GM18502 (cell line): ENCODE data around the gene BPHL.
"Not testable (repeated sequence)": the region's sequence is repeated elsewhere in the genome, so short reads cannot be mapped to it uniquely, and the experiment has no call there.

ENCODE experiments used
- ATAC-seq: cut with Tn5 transposase; IDR thresholded peaks from one replicate; pipeline ENCODE4 v1.9.1; 2021; ENCODE audit warnings: mild to moderate bottlenecking; ENCODE audit not compliant: unreplicated experiment, poor library complexity

The BPHL gene

GRCh38 chr6:3151691-3152090 lies 33.2 kb downstream of the BPHL start:
- ATAC-seq = no peak

DNA sequence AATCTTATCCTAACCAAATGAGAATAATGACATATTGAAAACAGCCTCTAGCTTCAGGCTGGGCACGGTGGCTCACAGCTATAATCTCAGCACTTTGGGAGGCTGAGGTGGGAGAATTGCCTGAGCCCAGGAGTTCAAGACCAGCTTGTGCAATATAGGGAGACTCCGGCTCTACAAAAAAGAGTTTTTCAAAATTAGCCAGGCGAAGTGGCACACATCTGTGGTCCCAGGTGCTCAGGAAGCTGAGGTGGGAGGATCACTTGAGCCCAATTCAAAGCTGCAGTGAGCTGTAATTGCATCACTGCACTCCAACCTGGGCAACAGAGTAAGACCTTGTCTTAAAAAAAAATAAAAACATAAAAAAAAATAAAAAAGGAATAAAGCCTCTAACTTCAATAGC lies 34.2 kb downstream of the BPHL start:
- no peak for ATAC-seq

DNA sequence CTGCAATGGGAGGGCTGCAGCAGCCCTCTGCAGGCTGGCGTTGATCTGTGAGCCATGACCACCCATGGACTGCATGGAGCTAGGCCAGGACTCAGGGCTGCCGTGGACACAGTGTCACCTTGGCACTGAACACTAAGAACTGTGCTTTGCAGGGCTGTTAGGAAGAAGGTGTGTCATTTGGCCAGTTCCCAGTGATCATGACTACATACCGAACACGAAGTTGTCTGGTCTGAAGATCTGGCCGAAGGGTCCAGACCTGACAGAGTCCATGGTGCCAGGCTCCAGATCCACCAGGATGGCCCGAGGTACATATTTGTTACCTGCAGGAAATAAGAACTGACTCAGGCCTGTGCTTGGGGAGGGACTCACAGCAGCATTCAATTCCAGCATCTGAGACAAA lies 36.9 kb downstream of the BPHL start:
- ATAC-seq = not testable (repeated sequence)

GRCh38 chr6:3156184-3157130 lies 37.9 kb downstream of the BPHL start:
- ATAC-seq = not testable (repeated sequence)

- ATAC-seq = peak; percentile 89
Measured at GRCh38 chr6:3157131-3157933, 38.8 kb downstream of the BPHL start, which contains the start of gene TUBB2A. TUBB2A (minus strand) TSS chr6:3157544; CDS start chr6:3157463, 81 bp downstream.

DNA sequence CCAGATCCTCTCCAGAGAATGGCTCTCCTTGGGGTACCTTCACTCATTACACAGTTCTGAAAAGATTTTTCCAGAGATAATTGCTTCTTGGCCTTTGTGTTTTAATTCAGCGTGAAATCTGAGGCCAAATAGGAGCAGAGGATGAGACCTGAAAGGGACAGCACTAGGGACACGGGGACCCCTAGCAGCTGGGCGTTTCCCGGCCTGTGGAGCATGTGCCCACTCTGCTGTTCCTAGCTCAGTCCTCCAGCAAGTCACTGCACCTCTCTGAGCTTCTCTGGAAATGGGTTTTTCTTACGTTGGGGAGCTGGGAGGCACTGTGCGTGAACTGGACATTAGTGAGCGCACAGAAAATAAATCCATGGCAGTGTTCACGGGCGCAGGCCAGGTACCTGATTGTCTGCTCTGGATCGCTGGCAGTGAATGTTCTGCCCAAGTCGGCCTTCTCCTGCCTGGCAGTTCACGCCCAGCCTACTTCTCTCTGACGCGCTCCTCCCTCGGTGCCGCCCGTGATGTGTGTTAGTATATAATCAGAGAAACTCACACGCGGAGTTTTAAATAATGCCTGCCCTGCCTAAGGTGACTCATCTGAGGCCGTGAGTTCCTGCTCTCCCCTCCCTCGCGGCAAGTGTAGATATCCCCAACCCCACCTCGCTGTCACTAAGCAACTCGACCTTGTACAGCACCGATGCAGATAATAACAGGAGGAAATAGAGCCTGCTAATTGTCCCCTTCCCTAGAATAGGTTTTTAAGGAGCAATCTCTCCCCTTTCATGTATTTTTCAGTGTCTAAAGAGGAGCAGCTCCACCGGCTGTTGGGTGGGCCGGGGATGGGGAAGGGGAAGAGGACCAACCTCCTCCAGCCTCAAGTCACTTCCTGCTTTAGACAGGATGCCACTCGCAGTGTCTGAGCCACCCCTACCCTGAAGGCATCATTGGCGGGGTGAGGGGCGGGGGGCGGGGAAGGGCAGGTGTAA lies 41.6 kb downstream of the BPHL start:
- ATAC-seq = no peak

- no peak for ATAC-seq
Measured at GRCh38 chr6:3162067-3162497, 43.6 kb downstream of the BPHL start.

DNA sequence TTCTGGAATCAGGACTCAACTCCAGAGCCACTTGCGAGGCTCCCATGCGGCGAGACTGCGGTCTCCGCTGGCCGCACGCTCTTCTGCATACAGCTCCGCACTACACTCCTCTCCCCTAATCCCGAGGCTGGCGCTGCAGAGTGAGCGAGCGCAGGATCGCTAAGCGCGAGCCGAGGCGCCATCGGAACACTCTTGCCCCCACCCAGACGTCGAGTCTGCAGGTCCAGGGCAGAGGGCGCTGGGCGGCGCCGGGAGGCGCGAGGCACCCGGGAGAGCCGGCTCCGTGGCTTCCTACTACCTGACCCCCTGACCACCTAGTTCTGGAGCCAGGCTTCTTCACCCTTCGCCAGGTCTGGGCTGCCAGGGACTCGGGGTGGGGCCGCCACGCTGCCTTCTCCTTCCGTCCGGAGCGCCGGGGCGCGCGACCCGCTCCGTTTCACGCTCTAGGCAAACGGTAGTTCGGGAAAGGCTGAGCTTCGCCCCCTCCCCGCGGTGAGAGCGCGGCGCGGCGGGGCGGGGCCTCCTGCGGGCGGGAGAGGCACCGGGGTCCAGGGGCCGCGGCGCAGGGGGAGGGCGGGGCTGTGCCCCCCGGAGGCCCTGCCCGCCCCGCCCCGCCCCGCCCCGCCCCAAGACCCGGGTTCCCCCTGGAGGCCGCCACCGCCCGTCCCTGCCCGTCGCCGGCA lies 44.2 kb downstream of the BPHL start:
- peak; percentile 75 for ATAC-seq

- ATAC-seq = no peak
Measured at GRCh38 chr6:3163248-3163594, 44.7 kb downstream of the BPHL start.

DNA sequence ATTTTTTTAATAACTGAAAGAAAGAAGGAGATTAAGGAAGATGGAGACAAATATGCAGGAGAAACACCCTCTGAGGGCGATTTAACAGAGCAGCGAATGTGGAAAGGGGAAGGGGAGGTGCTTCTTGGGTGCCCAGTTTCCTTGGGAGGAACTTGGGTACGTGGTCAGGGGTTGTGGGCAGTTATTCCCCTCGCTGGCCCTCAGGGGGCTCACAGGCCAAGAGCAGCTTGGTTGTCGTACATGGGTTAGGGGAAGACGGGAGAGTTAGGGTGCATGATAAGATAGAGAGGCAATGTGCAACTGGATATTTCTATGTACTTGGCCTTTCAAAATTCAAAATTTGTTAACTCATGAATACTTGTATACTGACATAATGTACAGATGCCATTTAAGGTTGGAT lies 45.9 kb downstream of the BPHL start:
- ATAC-seq = no peak

DNA sequence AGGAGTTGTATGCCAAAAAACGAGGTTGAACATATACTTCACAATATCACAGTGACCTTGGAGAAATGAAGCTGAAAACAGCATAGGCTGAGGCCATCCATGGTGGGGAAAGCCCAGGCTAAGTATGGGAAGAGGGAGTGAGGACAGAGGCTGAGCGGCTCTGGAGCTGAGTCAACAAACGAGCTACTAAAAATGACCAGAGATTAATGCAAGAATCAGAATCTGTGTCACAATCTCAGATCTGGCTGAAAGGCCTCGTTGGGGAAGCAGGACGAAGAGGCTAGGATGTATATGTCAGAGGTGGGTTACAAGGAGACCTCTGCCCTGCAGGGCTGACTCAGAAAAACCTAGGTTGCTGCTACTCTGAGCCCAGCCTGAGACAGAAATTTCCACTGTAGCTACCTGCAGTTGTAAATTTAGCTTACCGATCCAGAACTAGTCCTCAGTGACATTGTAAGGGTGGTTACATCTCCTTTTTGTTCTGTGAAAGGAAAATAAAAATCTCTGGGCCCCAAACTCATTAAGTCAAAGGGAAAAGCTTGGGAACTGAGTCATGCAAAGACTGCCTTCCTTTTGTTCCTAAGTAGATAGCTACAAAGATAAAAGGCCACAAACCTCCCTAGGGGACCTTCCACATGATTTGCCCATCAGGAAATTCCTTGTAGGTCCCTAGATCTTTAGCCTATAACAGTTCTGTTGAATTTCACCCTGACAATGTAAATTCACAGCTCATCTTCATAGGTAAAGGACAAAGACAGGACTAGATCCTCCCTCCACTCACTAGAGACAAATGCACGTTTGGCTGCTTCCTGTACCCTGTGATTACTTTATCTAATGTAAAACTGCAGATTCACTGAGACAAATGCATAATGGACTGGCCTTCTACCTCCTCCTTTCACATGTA lies 47.4 kb downstream of the BPHL start:
- ATAC-seq = no peak

GRCh38 chr6:3166535-3167225 lies 48.2 kb downstream of the BPHL start:
- not testable (repeated sequence) for ATAC-seq

- not testable (repeated sequence) for ATAC-seq
Measured at GRCh38 chr6:3168046-3168445, 49.5 kb downstream of the BPHL start.

- not testable (repeated sequence) for ATAC-seq
Measured at GRCh38 chr6:3170676-3171075, 52.2 kb downstream of the BPHL start.

GRCh38 chr6:3171313-3172175 lies 53.0 kb downstream of the BPHL start:
- ATAC-seq = not testable (repeated sequence)

- not testable (repeated sequence) for ATAC-seq
Measured at GRCh38 chr6:3172789-3173188, 54.3 kb downstream of the BPHL start.

- not testable (repeated sequence) for ATAC-seq
Measured at GRCh38 chr6:3173636-3174089, 55.2 kb downstream of the BPHL start.
